ENCODE measurements around the gene NEU2.

The NEU2 gene

DNA sequence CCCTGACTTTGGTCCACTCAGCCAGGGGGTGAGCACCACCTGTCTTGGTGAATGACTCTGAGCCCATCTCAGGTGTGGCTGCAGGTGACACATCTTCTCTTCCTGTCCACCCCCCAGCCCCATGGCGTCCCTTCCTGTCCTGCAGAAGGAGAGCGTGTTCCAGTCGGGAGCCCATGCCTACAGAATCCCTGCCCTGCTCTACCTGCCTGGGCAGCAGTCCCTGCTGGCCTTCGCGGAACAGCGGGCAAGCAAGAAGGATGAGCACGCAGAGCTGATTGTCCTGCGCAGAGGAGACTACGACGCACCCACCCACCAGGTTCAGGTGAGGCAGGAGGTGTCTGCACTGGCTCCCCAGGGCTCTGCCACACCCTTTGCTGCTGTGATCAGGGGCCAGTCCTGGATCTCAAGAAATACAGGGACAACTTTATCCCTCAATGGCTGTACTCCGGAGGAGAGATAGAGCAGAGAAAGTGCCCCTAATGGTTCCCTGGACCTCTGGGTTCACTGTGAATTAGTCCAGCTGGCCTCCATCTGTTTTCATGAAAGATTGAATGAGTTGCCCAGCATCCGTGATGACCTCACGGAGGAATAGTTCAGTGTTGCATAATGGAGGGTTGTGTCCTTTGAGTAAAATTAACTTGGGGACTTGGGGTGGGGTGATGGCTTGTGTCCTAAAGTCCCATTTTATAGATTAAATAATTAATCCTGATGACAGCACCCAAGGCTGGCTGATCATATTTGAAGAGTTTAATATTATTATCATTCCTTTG is at the start of gene NEU2:
Gene NEU2 (plus strand): TSS at position 122 of the 770 bp plus-strand sequence. CDS start 0 bp downstream, at position 122.
- DNase-seq (ENCODE audit: low spot score) = no peak

DNA sequence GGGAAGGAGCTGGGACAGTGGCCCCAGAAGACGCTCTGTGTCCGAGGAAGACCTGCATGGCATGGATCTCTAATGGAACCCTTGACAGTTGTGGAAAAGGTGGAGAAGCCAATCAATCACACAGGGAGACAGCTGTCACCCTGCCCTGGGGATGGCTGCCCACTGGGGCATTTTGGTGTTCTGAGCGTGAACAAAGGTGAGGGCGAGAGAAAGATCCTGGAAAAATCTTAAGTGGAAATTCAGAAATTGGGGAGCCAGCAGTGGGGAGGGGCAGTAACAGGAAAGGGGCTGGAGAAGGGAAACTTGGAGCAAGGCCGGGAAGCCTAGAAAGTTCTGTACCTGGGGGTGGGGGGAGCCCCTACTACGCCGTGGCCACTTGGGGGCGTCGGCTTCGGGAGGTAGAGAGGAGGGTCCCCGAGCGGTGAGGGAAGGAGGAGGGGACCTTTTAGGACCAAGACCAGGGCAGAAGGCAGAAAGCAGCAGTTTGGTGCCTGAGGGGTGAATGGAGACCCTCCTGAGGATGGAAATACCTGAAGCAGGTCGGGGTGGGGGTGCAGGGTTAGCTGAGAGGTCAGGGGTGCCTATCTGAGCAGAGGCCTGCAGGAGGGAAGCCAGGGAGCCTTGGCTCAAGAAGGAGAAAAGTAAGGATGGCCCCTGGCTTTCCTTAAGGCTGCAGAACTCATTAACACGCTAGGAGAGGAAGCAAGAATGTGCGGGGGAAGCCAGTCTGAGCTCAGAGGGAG is 49.4 kb upstream of the NEU2 start:
- DNase-seq (ENCODE audit: low spot score) = no peak

DNA sequence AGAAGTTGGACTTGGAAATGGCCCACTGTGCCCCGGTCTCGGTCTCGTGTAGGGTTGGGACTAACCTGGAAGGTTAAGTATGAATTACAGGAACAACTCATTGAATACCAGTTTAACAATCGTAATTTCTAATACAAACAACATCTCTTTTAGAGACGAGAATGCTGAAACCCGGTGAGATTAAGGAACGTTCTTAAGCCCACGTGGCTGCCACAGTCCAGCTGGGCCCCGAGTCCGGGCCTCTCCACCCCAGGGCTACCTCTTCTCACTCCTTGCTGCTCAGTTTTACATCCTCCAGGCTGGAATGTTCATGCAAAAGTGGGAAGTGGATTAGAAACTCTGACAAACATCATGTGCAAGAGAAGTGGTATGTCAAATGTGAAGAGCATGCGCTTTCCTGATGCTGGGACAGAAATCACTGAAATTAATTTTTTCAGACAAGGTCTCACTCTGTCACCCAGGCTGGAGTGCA is 48.8 kb upstream of the NEU2 start:
- no peak for DNase-seq (ENCODE audit: low spot score)

DNA sequence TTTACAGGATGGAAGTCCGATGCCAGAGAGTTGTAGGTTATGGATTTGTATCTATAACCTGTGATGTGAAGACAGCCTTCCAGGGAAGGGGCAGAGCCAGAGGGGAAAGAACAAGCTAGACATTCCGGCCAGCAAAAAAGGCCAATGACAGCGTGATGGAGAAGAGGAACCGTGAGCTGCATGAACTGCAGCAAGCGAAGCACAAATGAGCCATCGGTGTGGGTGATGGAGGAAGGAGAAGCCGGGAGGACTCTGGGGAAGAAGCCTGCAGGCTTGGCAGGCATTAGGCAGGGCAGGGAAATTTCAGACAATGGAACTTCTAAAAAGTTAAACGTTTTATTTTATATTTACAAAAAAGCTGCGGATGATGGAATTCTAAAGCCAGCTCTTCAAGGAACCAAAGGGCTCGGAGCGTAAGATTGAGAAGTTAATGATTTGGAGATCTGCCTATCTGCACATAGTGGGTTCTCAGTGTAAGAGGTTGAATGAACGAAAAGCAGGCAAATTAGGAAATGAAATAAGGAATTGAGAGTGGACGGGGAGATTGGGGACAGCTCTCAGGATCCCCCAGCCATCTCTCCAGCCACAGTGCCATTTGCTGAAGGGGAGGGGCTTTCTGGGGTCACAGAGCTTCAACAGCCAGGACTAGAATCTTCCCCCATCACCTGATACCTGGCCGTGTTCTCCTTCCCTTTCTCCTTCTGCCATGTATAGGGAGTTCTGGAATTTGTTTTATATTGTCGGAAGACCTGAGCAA is 47.8 kb upstream of the NEU2 start:
- DNase-seq (ENCODE audit: low spot score) = no peak

DNA sequence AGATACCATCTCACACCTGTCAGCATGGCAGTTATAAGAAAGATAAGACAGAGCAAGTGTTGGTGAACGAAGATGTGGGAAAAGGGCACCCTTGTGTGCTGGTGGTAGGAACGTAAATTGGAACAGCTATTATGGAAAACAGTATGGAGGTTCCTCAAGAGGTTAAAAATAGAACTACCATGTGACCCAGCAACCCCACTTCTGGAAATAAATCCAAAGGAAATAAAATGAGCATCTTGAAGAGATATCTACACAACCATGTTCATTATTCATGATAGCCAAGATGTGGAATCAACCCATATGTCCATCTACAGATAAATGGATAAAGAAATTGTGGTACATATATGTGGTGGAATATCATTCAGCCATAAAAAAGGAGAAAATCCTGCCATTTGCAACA is 46.3 kb upstream of the NEU2 start:
- DNase-seq (ENCODE audit: low spot score) = no peak

DNA sequence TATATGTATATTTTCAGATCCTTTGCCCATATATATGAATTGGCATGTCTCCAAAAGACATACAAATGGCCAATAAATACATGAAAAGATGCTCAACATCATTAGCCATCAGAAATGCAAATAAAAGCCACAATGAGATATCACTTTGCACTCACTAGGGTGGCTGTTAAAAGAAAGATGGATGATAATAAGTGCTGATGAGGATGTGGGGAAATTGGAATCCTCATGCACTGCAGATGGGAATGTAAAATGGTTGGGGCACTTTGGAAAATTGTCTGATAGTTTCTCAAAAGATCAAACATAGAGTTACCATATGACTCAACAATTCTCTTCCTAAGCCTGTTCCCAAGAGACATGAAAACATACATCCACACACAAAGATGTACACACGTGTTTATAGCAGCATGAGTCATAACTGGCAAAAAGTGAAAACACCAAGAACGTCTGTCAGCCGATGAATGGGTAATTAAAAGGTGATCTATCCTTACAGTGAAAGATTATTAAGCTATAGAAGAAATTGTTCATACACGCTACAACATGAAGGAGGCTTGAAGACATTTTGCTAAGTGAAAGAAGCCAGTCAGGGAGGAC is 39.1 kb upstream of the NEU2 start:
- DNase-seq (ENCODE audit: low spot score) = no peak

DNA sequence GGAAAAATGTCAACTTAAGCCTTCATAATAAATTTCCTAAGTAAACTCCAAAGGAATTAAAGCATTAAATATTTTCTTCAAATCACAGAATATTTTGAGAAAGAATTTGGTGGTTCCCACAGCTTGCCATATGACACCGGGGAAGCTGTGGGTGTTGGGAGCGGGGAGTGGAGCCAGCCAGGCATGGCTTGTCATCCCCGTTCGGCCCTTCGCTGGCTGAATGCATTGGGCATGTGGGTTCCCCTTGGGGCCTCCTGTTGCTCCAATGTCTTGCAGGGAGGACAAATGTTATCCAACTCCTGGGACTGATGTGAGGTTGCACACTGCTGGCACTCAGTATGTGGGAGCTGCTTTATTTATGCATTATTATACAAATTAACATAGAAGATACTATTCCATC is 38.0 kb upstream of the NEU2 start:
- DNase-seq (ENCODE audit: low spot score) = no peak

DNA sequence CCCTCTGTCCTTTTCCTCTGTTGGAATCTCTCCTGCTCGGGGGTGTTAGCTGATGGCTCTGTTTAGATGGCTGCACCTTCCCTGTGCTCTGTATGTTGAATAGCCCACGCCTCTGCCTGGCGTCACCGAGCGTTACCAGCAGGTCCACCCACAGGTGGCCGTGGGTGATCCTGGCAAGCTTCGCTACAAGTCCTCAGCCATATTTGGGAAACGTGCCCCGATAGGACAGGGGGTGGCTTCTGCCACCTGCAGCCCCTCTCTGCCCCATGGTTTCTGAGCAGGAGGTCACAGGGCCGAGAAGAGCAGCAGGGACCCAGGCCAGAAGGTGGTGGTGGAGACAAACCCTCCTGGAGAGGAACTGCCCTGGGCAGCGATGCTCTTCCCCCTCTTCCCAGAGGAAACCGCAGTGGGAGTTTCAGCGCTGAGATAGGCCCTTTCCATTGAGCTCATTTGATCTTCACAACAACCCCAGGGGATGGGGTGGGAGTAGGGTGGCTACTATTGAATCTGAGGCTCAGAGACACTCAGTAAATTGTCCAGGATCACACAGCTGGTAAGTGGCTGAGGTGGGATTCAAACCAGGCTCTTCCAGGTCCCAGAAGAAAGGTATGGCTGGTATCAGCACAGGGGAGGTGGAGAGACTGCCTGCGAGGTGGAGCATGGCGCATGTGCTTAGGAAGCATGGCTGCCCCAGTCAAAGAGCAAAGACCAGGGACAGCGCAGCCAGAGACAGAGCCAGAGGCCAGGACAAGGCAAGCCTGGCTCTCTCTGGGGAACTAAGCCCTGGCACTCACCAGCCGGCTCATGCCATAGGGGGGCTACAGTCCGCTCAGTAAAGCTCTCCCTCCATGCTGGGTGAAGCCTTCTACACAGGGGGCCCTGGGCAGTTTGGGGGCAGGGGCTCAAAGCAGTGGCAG is 34.5 kb upstream of the NEU2 start:
- DNase-seq (ENCODE audit: low spot score) = no peak

DNA sequence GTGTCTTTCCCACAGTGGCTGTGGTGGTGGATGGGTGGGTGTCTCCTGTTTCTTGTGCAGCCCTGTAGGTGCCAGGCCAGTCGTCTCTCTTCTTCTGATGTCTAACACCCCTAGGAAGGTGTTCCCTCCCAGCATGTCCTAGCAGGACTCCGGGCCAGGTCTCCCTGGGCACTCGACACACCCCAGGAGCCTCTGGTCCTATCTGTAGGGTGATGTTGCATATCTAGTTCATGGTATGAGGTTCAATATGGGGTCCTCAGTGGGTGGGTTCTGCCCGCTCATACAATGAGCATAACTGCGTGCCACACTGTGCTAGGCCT is 33.8 kb upstream of the NEU2 start:
- DNase-seq (ENCODE audit: low spot score) = no peak

DNA sequence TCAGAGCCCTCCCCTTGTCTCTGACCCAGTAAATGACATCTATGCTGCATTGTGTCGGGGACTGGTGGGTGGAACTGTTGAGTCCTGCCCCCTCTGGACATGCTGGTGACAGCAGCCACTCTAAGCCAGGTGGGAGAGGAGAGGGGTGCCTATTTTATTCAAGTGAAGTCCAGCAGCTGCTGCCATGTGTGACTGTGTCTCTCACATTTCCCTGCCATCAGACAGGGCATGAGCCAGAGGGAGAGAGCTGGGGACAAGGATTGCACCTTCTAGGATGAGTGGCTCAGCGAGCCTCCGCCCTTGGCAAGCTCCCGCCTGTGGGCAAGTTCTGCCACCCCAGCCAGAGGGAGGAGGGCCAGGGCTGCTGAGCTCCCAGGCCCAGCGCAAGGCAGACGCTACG is 33.1 kb upstream of the NEU2 start:
- DNase-seq (ENCODE audit: low spot score) = no peak

DNA sequence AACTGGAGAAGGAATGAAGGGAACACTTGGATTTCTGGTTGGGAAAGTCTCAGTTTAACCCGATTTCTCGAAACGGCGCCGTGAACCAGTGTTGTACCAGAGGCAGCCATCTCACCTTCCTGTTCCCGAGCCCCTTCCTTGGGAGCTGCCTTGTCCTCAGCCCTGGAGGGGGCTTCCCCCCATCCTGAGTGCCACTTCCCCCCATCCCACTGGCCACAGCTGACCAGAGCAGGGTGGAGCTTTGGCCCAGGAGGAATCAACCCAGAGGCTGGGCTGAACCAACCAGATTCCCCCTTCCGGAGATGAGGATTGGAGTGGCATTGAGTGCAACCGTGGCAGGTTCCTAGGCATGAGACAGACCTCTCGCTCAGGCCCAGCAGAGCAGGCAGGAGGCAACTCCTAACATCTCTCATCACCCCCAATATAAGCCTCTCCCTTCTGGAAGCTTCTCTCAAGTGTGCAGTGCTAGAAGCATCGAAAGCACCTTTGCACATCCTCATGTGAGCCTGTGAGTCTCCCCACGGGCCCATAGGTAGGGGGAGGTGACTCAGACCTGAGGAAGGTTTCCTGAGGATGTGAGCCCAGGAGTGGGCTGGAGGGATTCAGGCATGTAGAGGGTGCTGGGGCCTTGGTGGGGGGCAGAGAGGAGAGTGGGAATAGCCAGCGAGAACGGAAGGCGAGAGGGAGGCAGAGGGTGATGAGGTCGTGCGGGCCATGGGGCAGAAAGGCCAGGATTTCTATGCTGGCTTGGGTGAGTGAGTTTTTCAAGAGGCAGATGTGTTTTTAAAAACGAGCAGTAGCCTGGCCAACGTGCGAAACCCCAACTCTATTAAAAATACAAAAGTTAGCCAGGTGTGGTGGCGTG is 31.4 kb upstream of the NEU2 start:
- DNase-seq (ENCODE audit: low spot score) = no peak

DNA sequence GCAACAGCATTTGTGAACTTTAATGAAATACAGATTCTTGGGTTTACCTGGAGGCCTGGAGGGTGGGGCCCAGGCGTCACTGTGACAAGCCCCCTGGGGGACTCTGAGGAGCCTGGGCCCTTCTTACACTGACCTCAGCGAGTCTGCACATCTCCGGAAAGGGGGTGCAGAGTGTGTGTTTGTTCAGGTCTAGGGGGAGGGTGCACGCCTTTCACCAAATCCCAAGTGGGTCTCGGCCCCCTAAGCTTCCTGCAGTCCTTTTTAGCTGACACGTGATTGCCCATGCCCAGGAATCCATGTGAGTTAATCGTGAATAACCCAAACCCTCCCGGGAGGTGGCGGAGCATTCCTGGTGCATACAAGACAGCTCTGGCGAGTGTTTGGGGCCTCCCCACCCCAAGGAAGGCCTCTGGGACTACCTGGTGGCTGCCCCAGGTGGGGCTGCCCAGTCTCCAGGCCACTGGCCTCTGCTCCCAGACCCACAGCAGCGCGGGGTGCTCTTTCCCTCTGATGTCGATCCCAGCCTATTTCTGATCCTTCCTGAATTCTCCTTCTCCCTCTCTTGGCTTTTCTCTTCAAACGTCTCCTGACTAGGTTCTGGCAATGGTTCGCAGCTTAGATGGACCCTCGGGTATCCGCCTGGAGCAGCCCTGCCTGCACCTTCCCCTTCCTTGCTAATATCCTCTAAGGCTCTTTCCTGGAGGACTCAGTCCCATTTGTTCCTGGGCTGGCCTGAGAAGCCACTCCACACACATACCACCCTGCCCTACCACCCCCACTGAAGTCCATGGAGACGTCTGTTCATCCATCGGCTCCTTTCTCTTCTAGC is 29.4 kb upstream of the NEU2 start:
- no peak for DNase-seq (ENCODE audit: low spot score)

DNA sequence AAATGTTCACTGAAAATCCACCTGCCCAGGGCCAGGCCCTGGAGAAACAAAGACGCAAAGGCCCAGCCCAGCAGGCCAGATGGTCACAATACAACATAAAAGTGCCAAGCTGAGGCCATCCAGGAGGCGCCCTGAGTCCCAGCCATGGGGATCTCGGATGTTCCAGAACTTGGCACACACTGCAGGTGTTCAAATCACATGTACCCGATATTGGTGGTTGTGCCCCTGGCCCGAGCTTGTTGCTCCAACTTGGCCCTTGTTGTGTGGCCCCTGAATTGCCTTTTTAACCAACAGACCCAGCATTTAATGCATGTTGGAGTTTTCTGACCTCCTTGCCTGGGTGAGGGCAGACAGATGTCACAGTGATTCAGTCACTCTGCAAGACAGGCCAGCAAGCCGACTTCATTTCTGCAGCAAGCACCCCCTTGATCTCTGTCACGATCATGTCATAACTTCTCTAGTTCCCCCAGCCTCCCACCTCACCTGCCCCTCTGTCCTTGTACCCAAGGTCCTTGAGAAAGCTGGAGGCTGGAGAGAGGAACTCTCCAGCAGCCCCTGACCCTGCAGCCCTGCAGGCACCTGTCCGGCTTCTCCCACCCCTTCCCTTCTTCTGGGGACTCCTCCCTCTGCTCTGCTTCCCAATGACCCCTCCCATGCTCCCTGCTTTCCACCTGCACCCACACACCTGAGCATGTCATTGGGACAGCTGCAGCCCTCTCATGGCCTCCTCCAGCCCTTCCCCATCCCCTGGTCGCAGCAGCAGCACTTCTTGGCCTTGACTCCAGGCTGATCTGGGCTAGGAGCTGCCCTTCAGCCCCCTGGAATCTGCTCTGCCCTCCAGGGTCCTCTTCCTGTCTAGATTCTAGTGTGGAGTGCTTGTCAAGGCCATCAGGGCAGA is 28.6 kb upstream of the NEU2 start:
- no peak for DNase-seq (ENCODE audit: low spot score)

DNA sequence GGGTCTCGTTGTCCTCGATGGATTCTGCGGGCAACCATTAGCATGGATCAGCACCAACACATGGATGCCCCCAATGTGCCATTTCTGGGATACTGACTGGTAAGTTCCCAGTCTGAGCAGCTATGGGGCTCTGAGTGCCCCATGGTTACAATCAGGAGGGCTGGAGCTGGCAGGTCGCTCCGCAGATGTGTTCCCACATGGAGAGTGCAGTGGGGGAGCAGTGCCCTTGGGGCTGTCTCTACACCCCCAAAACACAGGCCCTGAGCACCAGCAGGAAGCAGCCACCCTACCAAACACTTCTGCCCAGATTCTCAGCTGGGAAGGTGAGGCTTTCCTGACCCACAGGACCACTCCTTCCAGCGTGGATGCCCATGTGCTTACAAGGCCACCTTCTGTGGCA is 27.4 kb upstream of the NEU2 start:
- DNase-seq (ENCODE audit: low spot score) = no peak

DNA sequence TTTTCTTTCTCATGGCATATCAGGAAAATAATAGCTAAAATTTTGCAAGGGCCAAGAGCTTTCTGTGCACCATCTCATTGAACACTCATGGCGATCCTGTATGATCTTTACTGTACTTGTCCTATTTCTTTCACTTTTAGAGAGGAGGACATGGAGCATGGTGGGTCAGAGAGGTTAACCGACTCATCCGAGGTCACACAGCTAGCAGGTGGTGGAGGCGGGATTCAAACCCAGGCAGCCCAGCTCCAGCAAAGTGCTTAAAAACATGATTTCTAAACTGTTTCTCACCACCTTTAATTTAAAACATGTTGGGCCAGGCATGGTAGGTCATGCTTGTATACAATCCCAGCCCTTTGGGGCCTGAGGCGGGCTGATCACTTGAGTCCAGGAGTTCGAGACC is 25.8 kb upstream of the NEU2 start:
- no peak for DNase-seq (ENCODE audit: low spot score)

DNA sequence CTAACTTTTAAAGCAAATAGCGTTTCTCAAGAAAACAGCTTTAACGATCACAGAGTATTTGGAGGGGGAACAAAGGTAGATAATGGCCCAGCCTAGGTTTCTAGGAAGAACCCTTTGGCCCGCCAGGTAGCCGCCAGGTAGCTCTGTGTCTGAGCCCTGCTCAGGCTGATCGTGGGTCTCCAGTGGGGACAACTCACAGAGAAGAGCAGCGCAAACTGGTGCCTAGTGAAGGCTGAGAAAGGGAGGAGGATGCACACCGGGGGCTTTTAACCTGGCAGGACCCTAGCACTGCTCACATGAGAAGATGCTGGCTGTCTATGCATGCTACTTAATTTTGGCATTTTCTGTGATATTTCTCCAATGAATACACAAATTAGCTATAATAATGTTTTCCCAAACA is 25.2 kb upstream of the NEU2 start:
- DNase-seq (ENCODE audit: low spot score) = no peak

DNA sequence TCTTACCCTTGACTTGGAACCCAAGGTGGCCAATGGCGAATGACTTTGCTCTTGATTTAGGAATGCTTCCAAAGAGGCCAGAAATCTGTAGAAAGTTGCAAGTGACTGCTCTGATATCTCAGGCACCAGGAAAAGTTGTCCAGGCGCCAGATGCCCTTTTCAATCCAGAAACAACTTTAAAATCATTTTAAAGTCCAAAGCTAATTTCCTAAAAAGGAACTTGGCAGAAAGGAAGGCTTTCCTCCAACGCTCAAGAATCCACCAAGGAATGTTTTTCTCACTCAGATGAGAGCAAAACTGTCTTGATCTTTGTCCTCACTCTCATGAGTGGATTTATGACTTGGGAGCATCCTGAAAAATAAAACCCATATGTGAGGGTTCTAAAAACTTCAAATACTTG is 24.7 kb upstream of the NEU2 start:
- DNase-seq (ENCODE audit: low spot score) = no peak

DNA sequence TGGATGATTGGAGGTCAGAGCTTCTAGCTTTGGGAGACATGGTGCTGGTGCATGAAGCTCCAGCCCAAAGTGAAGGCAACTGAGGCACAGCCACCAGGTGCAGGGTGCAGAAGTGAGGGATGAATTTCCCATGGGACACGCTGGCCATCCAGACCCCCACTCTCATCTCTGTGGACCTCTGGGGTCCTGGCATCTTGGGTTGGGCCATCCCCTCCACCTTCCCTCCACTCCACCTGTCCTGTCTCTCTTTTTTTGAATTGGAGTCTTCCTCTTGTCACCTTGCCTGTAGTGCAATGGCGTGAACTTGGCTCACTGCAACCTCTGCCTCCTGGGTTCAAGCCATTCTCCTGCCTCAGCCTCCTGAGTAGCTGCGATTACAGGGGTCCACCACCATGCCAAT is 22.8 kb upstream of the NEU2 start:
- no peak for DNase-seq (ENCODE audit: low spot score)
